ENCODE measurements around the gene DHRS2.
"Not testable (repeated sequence)": the region's sequence is repeated elsewhere in the genome, so short reads cannot be mapped to it uniquely, and the experiment has no call there.

The DHRS2 gene

GRCh38 chr14:23604148-23604547, 32.0 kb upstream of the DHRS2 start:
- no peaks in the 10 kb centered on the region for H3K4me1 ChIP-seq (ENCODE audit: insufficient read depth, low read length)
- H3K27me3 ChIP-seq (ENCODE audit: control insufficient read depth in 1 of 2, insufficient read depth in 2 of 2, low read length in 2 of 2): no peaks in the 10 kb centered on the region
- H3K9ac ChIP-seq (ENCODE audit: low read length): no peak overlapping the region
- no peak overlapping the region for H3K4me3 ChIP-seq (ENCODE audit: low read depth in 1 of 2, low read length in 2 of 2)
- no peak overlapping the region for H3K27ac ChIP-seq (ENCODE audit: low read depth, low read length)
- no peaks in the 10 kb centered on the region for H3K36me3 ChIP-seq (ENCODE audit: insufficient read depth, low read length)
- H3K9me3 ChIP-seq (ENCODE audit: low read length): no peaks in the 10 kb centered on the region

DNA sequence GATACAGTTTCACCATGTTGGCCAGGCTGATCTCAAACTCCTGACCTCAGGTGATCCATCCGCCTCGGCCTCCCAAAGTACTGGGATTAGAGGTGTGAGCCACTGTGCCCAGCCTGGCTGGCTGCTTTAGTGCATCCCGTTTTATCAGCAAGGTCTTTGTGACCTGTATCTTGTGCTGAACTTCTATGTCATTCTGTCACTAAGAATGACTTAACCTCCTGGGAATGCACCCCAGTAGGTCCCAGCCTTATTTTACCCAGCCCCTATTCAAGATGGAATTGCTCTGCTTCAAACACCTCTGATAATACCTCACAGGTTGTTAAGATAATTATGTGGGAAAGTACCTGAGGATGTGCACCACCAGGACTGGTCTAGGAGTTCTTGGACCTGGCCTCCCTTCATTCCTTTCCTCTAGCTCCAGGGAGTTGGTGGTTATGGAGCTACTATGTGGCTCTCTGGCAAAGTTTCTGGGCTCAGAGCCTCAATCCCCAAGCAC, 31.4 kb upstream of the DHRS2 start:
- H3K9ac ChIP-seq (ENCODE audit: low read length): no peak overlapping the region
- H3K27ac ChIP-seq (ENCODE audit: low read depth, low read length): no peak overlapping the region
- H3K4me1 ChIP-seq (ENCODE audit: insufficient read depth, low read length): no peaks in the 10 kb centered on the region
- no peak overlapping the region for H3K4me3 ChIP-seq (ENCODE audit: low read depth in 1 of 2, low read length in 2 of 2)
- H3K36me3 ChIP-seq (ENCODE audit: insufficient read depth, low read length): no peaks in the 10 kb centered on the region
- no peaks in the 10 kb centered on the region for H3K9me3 ChIP-seq (ENCODE audit: low read length)
- no peaks in the 10 kb centered on the region for H3K27me3 ChIP-seq (ENCODE audit: control insufficient read depth in 1 of 2, insufficient read depth in 2 of 2, low read length in 2 of 2)

- no peaks in the 10 kb centered on the region for H3K9me3 ChIP-seq (ENCODE audit: low read length)
- no peaks in the 10 kb centered on the region for H3K36me3 ChIP-seq (ENCODE audit: insufficient read depth, low read length)
- no peaks in the 10 kb centered on the region for H3K4me1 ChIP-seq (ENCODE audit: insufficient read depth, low read length)
- no peak overlapping the region for H3K9ac ChIP-seq (ENCODE audit: low read length)
- no peak overlapping the region for H3K4me3 ChIP-seq (ENCODE audit: low read depth in 1 of 2, low read length in 2 of 2)
- H3K27me3 ChIP-seq (ENCODE audit: control insufficient read depth in 1 of 2, insufficient read depth in 2 of 2, low read length in 2 of 2): no peaks in the 10 kb centered on the region
- H3K27ac ChIP-seq (ENCODE audit: low read depth, low read length): no peak overlapping the region
These were observed 30.1 kb upstream of the DHRS2 start for GRCh38 chr14:23605931-23606585.

DNA sequence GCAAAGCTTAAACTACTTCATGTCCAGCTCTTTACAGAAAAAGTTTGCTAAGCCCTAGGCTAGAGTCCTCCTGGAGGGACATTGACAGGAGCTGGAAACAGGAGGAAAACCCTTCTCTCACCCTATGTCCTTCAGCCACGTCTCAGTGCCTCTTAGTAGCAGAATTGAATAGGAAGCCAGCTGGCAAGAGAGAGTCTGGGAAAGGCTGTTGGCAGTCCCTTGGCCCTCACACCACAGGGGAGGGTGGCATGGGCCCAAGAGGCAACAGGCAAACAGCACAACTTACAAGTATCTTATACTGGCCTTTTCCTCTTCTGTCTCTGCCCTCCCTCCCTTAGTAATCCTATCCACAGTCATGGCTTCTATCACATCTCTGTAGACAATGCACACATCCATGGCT, 27.7 kb upstream of the DHRS2 start:
- Histone ChIP-seq H3K27ac (ENCODE audit: low read depth, low read length) (no peak overlapping the region), H3K4me1 (ENCODE audit: insufficient read depth, low read length) (no peaks in the 10 kb centered on the region), H3K9me3 (ENCODE audit: low read length) (no peaks in the 10 kb centered on the region), H3K36me3 (ENCODE audit: insufficient read depth, low read length) (no peaks in the 10 kb centered on the region), H3K27me3 (ENCODE audit: control insufficient read depth in 1 of 2, insufficient read depth in 2 of 2, low read length in 2 of 2) (no peaks in the 10 kb centered on the region), H3K4me3 (ENCODE audit: low read depth in 1 of 2, low read length in 2 of 2) (no peak overlapping the region), H3K9ac (ENCODE audit: low read length) (no peak overlapping the region)

GRCh38 chr14:23609001-23609400, 27.2 kb upstream of the DHRS2 start:
- H3K27me3 ChIP-seq (ENCODE audit: control insufficient read depth in 1 of 2, insufficient read depth in 2 of 2, low read length in 2 of 2): no peaks in the 10 kb centered on the region
- no peak overlapping the region for H3K9ac ChIP-seq (ENCODE audit: low read length)
- H3K4me3 ChIP-seq (ENCODE audit: low read depth in 1 of 2, low read length in 2 of 2): no peak overlapping the region
- H3K9me3 ChIP-seq (ENCODE audit: low read length): no peaks in the 10 kb centered on the region
- H3K4me1 ChIP-seq (ENCODE audit: insufficient read depth, low read length): no peaks in the 10 kb centered on the region
- no peaks in the 10 kb centered on the region for H3K36me3 ChIP-seq (ENCODE audit: insufficient read depth, low read length)
- no peak overlapping the region for H3K27ac ChIP-seq (ENCODE audit: low read depth, low read length)

- H3K9ac ChIP-seq (ENCODE audit: low read length); H3K27me3 ChIP-seq (ENCODE audit: control insufficient read depth in 1 of 2, insufficient read depth in 2 of 2, low read length in 2 of 2); H3K4me3 ChIP-seq (ENCODE audit: low read depth in 1 of 2, low read length in 2 of 2); H3K36me3 ChIP-seq (ENCODE audit: insufficient read depth, low read length); H3K27ac ChIP-seq (ENCODE audit: low read depth, low read length); H3K4me1 ChIP-seq (ENCODE audit: insufficient read depth, low read length); H3K9me3 ChIP-seq (ENCODE audit: low read length): not testable (repeated sequence)
These were observed 26.6 kb upstream of the DHRS2 start for GRCh38 chr14:23609411-23610089.

GRCh38 chr14:23610090-23610814, 25.9 kb upstream of the DHRS2 start:
- no peak overlapping the region for H3K27ac ChIP-seq (ENCODE audit: low read depth, low read length)
- H3K9me3 ChIP-seq (ENCODE audit: low read length): no peaks in the 10 kb centered on the region
- H3K27me3 ChIP-seq (ENCODE audit: control insufficient read depth in 1 of 2, insufficient read depth in 2 of 2, low read length in 2 of 2): no peaks in the 10 kb centered on the region
- no peak overlapping the region for H3K4me3 ChIP-seq (ENCODE audit: low read depth in 1 of 2, low read length in 2 of 2)
- H3K9ac ChIP-seq (ENCODE audit: low read length): no peak overlapping the region
- H3K4me1 ChIP-seq (ENCODE audit: insufficient read depth, low read length): no peaks in the 10 kb centered on the region
- H3K36me3 ChIP-seq (ENCODE audit: insufficient read depth, low read length): no peaks in the 10 kb centered on the region

GRCh38 chr14:23610815-23611289, 25.3 kb upstream of the DHRS2 start:
- no peak overlapping the region for H3K4me3 ChIP-seq (ENCODE audit: low read depth in 1 of 2, low read length in 2 of 2)
- H3K4me1 ChIP-seq (ENCODE audit: insufficient read depth, low read length): no peaks in the 10 kb centered on the region
- no peaks in the 10 kb centered on the region for H3K36me3 ChIP-seq (ENCODE audit: insufficient read depth, low read length)
- H3K9me3 ChIP-seq (ENCODE audit: low read length): no peaks in the 10 kb centered on the region
- no peaks in the 10 kb centered on the region for H3K27me3 ChIP-seq (ENCODE audit: control insufficient read depth in 1 of 2, insufficient read depth in 2 of 2, low read length in 2 of 2)
- H3K27ac ChIP-seq (ENCODE audit: low read depth, low read length): no peak overlapping the region
- no peak overlapping the region for H3K9ac ChIP-seq (ENCODE audit: low read length)

DNA sequence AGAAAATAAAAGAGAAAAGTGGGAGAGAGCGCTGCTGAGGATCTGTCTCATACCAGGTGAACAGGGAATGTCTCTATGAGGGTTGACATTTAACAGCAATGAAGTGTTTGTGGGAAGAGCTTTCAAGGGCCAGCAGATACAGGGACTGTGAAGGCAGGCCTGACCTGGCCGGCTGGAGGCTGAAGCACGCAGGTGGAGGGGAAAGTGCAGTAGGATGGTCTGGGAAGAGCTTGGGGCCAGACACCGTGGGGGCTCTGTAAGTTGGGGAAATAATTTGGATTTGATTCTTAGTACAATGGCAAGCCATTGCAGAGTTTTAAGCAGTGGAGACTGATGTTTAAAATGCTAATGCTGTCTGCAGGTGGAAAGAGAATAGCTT, 23.8 kb upstream of the DHRS2 start:
- H3K36me3 ChIP-seq (ENCODE audit: insufficient read depth, low read length): no peaks in the 10 kb centered on the region
- no peak overlapping the region for H3K27ac ChIP-seq (ENCODE audit: low read depth, low read length)
- no peak overlapping the region for H3K4me3 ChIP-seq (ENCODE audit: low read depth in 1 of 2, low read length in 2 of 2)
- no peaks in the 10 kb centered on the region for H3K9me3 ChIP-seq (ENCODE audit: low read length)
- no peak overlapping the region for H3K9ac ChIP-seq (ENCODE audit: low read length)
- no peaks in the 10 kb centered on the region for H3K27me3 ChIP-seq (ENCODE audit: control insufficient read depth in 1 of 2, insufficient read depth in 2 of 2, low read length in 2 of 2)
- H3K4me1 ChIP-seq (ENCODE audit: insufficient read depth, low read length): no peaks in the 10 kb centered on the region

- Histone ChIP-seq H3K9ac (ENCODE audit: low read length) (no peak overlapping the region), H3K4me3 (ENCODE audit: low read depth in 1 of 2, low read length in 2 of 2) (no peak overlapping the region)
These were observed 23.4 kb upstream of the DHRS2 start for GRCh38 chr14:23612802-23613201.

DNA sequence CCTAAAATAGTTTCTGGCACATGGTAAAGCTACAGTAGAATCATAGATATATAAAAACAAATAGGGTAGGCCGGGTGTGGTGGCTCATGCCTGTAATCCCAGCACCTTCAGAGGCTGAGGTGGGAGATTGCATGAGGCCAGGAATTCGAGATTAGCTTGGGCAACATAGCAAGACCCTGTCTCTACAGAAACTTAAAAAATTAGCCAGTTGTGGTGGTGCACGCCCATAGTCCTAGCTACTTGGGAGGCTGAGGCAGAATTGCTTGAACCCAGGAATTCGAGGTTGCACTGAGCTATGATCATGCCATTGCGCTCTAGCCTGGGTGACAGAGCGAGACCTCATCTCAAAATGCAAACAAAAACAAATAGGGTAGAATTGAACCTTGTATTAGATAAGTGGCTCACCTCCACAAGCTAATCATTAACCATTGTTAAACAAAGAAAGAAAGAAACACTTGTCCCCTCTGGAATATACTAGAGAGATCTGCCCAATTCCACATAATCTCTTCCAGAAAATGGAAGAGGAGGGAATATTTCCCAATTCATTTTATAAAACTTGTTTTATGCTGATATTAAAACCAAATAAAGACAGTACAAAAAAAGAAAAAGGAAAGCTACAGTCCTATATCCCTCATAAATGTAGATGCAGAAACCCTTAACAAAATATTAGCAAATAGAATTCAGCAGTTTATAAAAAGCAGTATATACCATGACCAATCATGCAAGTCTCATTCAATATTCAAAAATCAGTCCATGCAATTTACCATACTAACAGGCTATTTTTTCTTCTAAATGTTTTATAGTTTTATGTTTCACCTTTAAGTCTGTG, 22.7 kb upstream of the DHRS2 start:
- Histone ChIP-seq H3K27ac (ENCODE audit: low read depth, low read length) (no peak overlapping the region), H3K4me3 (ENCODE audit: low read depth in 1 of 2, low read length in 2 of 2) (no peak overlapping the region), H3K9ac (ENCODE audit: low read length) (no peak overlapping the region), H3K27me3 (ENCODE audit: control insufficient read depth in 1 of 2, insufficient read depth in 2 of 2, low read length in 2 of 2) (no peaks in the 10 kb centered on the region), H3K36me3 (ENCODE audit: insufficient read depth, low read length) (no peaks in the 10 kb centered on the region), H3K9me3 (ENCODE audit: low read length) (no peaks in the 10 kb centered on the region), H3K4me1 (ENCODE audit: insufficient read depth, low read length) (no peaks in the 10 kb centered on the region)

More at GRCh38 chr14:23612802-23613201, 23.4 kb upstream of the DHRS2 start:
- no peaks in the 10 kb centered on the region for H3K27me3 ChIP-seq (ENCODE audit: control insufficient read depth in 1 of 2, insufficient read depth in 2 of 2, low read length in 2 of 2)
- no peaks in the 10 kb centered on the region for H3K4me1 ChIP-seq (ENCODE audit: insufficient read depth, low read length)
- H3K27ac ChIP-seq (ENCODE audit: low read depth, low read length): no peak overlapping the region
- H3K9me3 ChIP-seq (ENCODE audit: low read length): no peaks in the 10 kb centered on the region
- H3K36me3 ChIP-seq (ENCODE audit: insufficient read depth, low read length): no peaks in the 10 kb centered on the region
